Muscle layer of duodenum (tissue), 2 donors: ENCODE data around the gene RAP1GDS1.

Experiments used
- H3K27ac ChIP-seq: one replicate; pipeline ENCODE4 v1.7.0; 2013; ENCODE audit warnings: mild to moderate bottlenecking, low read length
- H3K27me3 ChIP-seq: one replicate; pipeline ENCODE4 v1.7.0; 2013; ENCODE audit warnings: low read depth, mild to moderate bottlenecking, control low read depth, low read length
- H3K36me3 ChIP-seq, 2 donors: one replicate each; pipeline ENCODE4 v1.7.0; 2013; ENCODE audit warnings: low read length in 2 of 2, control low read depth in 1 of 2, mild to moderate bottlenecking in 1 of 2; ENCODE audit not compliant: insufficient read depth in 2 of 2, control insufficient read depth in 1 of 2
- H3K4me1 ChIP-seq, 2 donors: one replicate each; pipeline ENCODE4 v1.7.0; 2013; ENCODE audit warnings: low read length in 2 of 2, mild to moderate bottlenecking in 2 of 2, control low read depth in 1 of 2, moderate library complexity in 1 of 2; ENCODE audit not compliant: insufficient read depth in 2 of 2, control insufficient read depth in 1 of 2
- H3K4me3 ChIP-seq, 2 donors: one replicate each; pipeline ENCODE4 v1.7.0; 2013; ENCODE audit warnings: low read length in 2 of 2, low read depth in 1 of 2, mild to moderate bottlenecking in 1 of 2
- H3K9me3 ChIP-seq, 2 donors: one replicate each; pipeline ENCODE4 v1.7.0; 2013; ENCODE audit warnings: low read length in 2 of 2, control low read depth in 1 of 2, mild to moderate bottlenecking in 1 of 2; ENCODE audit not compliant: control insufficient read depth in 1 of 2
- donor health status: healthy.

The RAP1GDS1 gene

GRCh38 chr4:98289375-98289774 lies 28.2 kb downstream of the RAP1GDS1 start:
- Histone ChIP-seq H3K9me3 (no peaks in the 10 kb centered on the region), H3K27me3 (no peaks in the 10 kb centered on the region), H3K27ac (no peak overlapping the region), H3K36me3 (no peaks in the 10 kb centered on the region), H3K4me1 (peaks cover 0 to 9% of the 10 kb centered on the region in 2 donors), H3K4me3 (no peak overlapping the region)

DNA sequence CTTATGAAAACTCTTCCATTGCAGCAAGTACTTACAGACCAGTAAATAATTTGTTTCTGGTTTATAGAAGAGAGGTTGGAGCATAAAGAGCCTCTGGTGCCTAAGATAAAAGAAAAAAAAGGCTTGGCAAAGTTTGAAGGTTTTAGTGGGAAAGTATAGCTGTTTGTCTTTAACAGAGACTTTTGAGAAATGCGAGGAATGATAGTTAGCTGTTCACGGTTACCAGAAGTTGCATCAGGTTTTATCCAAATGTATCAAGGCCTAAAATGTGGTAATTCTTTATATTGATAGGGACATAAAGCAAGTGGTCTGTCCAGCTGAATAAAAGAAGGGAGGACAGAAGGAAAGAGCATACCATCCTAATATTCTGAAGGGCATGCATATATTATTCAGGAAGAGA lies 29.3 kb downstream of the RAP1GDS1 start:
- Histone ChIP-seq H3K27me3 (no peaks in the 10 kb centered on the region), H3K4me3 (no peak overlapping the region), H3K4me1 (peaks cover 0 to 9% of the 10 kb centered on the region in 2 donors), H3K27ac (no peak overlapping the region), H3K9me3 (no peaks in the 10 kb centered on the region), H3K36me3 (no peaks in the 10 kb centered on the region)

- no peaks in the 10 kb centered on the region for H3K27me3 ChIP-seq
- H3K36me3 ChIP-seq = no peaks in the 10 kb centered on the region
- H3K27ac ChIP-seq = no peak overlapping the region
- peaks cover 0 to 9% of the 10 kb centered on the region in 2 donors for H3K4me1 ChIP-seq
- H3K4me3 ChIP-seq = no peak overlapping the region
- H3K9me3 ChIP-seq = no peaks in the 10 kb centered on the region
Observed at GRCh38 chr4:98293104-98293887, 32.1 kb downstream of the RAP1GDS1 start.

DNA sequence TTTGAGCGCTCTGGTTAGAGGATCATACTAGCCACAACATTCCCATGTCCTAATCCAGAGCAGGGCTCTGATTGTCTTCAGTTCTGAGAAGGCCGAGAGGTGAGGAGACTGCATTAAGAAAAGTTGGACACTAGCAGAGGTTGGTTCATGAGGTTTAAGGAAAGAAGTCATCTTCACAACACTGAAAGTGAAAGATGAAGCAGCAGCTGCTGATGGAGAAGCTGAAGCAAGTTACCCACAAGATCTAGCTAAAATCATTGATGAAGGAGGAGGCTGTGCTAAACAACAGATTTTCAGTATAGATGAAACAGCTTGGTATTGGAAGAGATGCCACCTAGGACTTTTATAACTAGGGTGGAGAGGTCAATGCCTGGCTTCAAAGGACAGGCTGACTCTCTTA lies 36.8 kb downstream of the RAP1GDS1 start:
- peaks cover 0 to 3% of the 10 kb centered on the region in 2 donors for H3K36me3 ChIP-seq

DNA sequence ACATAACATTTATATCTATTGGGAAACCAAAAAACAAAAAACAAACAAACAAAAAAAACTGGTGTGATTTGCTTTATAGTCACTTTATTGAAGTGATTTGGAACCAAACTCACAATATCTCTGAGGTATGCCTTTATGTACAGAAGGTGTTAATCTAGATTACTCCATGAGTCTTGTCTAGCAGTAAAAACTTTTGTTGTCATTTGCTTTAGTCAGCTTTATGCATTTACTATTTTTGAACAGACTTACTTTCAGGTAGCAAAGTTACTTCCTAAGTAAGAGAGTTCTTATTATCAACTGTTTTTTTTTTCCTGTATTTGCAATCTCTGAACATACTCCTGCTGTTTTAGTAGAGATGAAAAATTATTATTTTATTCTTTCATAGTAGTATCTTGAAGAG lies 39.5 kb downstream of the RAP1GDS1 start:
- no peaks in the 10 kb centered on the region for H3K4me1 ChIP-seq
- H3K27ac ChIP-seq = no peak overlapping the region
- peaks cover 0 to 3% of the 10 kb centered on the region in 2 donors for H3K36me3 ChIP-seq
- peaks cover 3 to 5% of the 10 kb centered on the region in 2 donors for H3K9me3 ChIP-seq
- no peak overlapping the region for H3K4me3 ChIP-seq
- no peaks in the 10 kb centered on the region for H3K27me3 ChIP-seq

More for the DNA sequence above, 36.8 kb downstream of the RAP1GDS1 start:
- Histone ChIP-seq H3K9me3 (peaks cover 0 to 5% of the 10 kb centered on the region in 2 donors), H3K4me1 (no peaks in the 10 kb centered on the region), H3K27me3 (no peaks in the 10 kb centered on the region), H3K27ac (no peak overlapping the region), H3K4me3 (no peak overlapping the region)

DNA sequence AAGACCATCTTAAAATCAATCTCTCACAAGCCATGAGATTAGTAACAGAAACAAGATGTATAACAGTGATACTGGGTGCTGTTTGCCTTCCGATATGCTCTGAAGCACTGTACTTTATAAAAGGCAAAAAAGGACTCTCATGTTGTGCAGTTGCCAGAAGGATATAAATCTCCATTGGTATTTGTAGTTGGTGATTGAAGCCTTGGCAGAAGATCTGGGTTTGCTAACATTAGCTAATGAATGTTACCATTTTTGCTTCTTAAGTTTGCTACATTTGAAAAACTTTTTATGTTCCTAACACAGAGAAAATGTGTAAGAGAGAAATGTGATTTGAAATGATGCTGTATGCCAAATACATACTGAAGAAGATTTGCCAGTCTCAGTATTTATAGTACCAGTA lies 44.4 kb downstream of the RAP1GDS1 start:
- no peaks in the 10 kb centered on the region for H3K27me3 ChIP-seq
- no peak overlapping the region for H3K27ac ChIP-seq
- no peaks in the 10 kb centered on the region for H3K4me1 ChIP-seq
- peaks cover 3 to 5% of the 10 kb centered on the region in 2 donors for H3K9me3 ChIP-seq
- H3K4me3 ChIP-seq = no peak overlapping the region
- H3K36me3 ChIP-seq = peaks cover 0 to 3% of the 10 kb centered on the region in 2 donors

GRCh38 chr4:98310867-98311266 lies 49.7 kb downstream of the RAP1GDS1 start:
- H3K4me1 ChIP-seq = no peaks in the 10 kb centered on the region

DNA sequence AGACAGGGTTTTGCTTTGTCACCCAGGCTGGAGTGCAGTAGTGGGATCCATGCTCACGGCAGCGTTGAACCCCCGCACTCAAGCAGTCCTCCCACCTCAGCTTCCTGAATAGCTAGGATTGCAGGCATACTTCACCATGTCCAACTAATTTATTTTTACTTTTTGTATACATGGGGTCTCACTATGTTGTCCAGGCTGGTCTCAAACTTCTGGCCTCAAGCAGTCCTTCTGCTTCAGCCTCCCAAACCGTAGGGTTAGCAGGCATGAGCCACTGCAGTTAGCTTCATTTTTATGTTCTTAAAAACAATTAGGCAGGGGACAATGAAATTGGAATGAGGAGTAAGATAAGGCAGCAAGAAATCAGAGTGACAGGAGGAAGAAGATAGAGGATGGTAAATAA lies 50.5 kb downstream of the RAP1GDS1 start:
- no peaks in the 10 kb centered on the region for H3K9me3 ChIP-seq
- H3K4me1 ChIP-seq = no peaks in the 10 kb centered on the region
- H3K27ac ChIP-seq = no peak overlapping the region
- H3K4me3 ChIP-seq = no peak overlapping the region
- H3K27me3 ChIP-seq = no peaks in the 10 kb centered on the region
- H3K36me3 ChIP-seq = no peaks in the 10 kb centered on the region

More at GRCh38 chr4:98310867-98311266, 49.7 kb downstream of the RAP1GDS1 start:
- Histone ChIP-seq H3K27me3 (no peaks in the 10 kb centered on the region), H3K27ac (no peak overlapping the region), H3K4me3 (no peak overlapping the region), H3K36me3 (no peaks in the 10 kb centered on the region), H3K9me3 (no peaks in the 10 kb centered on the region)

DNA sequence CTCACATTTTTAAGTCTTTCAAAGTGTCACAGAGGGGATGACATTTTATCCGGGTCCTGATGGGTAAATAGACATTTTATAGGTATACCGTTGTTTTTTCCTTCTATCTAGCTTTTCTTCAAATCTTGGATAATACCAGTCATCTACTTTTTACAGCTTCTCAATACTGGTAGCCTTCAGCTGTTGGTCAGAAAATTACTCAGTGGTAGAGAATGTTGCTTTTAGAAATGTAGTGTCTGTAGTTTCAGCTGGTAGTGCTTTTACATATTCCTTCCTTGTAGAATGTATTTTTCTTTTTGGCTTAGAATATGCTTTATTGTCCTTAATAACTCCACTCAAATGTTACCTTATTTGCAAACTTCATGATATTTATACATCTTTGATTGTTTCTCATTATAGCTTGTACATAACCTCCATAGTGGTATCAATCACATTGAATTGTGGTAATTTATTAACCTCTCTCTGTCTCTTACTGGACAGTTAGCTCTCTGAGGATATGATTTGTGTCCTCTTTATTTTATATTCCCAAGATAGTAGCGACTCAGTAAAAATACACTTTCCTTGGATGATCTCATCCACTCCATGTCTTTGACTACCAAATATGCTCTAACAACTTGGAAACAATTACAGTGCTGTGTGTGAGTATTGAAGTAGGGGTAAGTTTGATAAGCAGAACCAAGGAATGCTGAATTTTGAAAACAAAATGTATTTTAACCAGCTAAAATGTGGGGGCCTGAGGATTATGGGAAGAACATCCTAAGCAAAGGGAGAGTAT lies 53.8 kb downstream of the RAP1GDS1 start:
- H3K27me3 ChIP-seq = no peaks in the 10 kb centered on the region
- no peaks in the 10 kb centered on the region for H3K36me3 ChIP-seq
- H3K9me3 ChIP-seq = no peaks in the 10 kb centered on the region
- H3K4me1 ChIP-seq = no peaks in the 10 kb centered on the region
- H3K27ac ChIP-seq = no peak overlapping the region
- H3K4me3 ChIP-seq = no peak overlapping the region

DNA sequence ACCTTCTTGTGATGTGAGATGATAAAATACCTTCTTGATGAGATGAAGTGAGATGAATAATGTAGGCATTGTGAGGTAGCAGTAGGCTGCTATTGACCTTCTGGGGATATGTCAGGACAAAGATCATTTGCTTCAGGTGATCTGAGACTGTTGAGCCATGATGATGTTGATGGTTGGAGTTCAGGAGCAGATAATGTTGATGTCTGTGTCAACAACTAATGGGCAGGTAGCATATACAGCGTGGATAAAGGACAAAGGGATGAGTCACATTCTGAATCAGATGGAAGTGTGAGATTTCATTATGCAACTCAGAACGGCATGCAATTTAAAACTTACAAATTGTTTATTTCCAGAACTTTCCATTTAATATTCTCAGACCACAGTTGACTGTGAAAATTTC lies 57.3 kb downstream of the RAP1GDS1 start:
- no peaks in the 10 kb centered on the region for H3K4me1 ChIP-seq
- no peak overlapping the region for H3K4me3 ChIP-seq
- no peaks in the 10 kb centered on the region for H3K36me3 ChIP-seq
- H3K27ac ChIP-seq = no peak overlapping the region
- no peaks in the 10 kb centered on the region for H3K27me3 ChIP-seq
- H3K9me3 ChIP-seq = no peaks in the 10 kb centered on the region

GRCh38 chr4:98319021-98319420 lies 57.8 kb downstream of the RAP1GDS1 start:
- Histone ChIP-seq H3K27me3 (no peaks in the 10 kb centered on the region), H3K27ac (no peak overlapping the region), H3K4me3 (no peak overlapping the region), H3K9me3 (no peaks in the 10 kb centered on the region), H3K36me3 (no peaks in the 10 kb centered on the region), H3K4me1 (no peaks in the 10 kb centered on the region)
